IMR-90 (cell line): Measurements from ENCODE around the gene ERC2. TPM values are rescaled to one million over a fixed set of nuclear protein-coding genes. Genes with fewer than 3 reads are reported as not detected.
A peak's percentile ranks its signal among the peaks of the same experiment; 100 is the strongest.

Experiments used
- ATAC-seq: fragments of 200-7000 bp; cut with Tn5 transposase; 2 replicates; pipeline ENCODE4 v1.9.1; 2020; ENCODE audit warnings: low read depth, mild to moderate bottlenecking, moderate library complexity
- BruUV-seq: library from RNA; stranded (reverse); fragments of 400-500 nt; replicated peaks from 2 replicates; lab custom pipeline; 2021; lab: Mats Ljungman, UMichigan
- CTCF ChIA-PET: fragments of 300-600 bp; formaldehyde crosslinking; extraction: SDS; loops from one replicate; lab custom pipeline; 2021; ENCODE audit warnings: antibody characterized with exemption; lab: Yijun Ruan, JAX
- POLR2A ChIA-PET: fragments of 300-600 bp; sonication (Branson Sonifier 250); formaldehyde crosslinking; loops from one replicate; lab custom pipeline; 2022; ENCODE audit warnings: antibody characterized with exemption; ENCODE audit not compliant: unreplicated experiment; lab: Charles Lee
- DNase-seq: peaks from one replicate; pipeline ENCODE4 v3.0.0; 2013
- H2AFZ ChIP-seq: replicated peaks from 2 replicates; pipeline ENCODE3; 2013; ENCODE audit warnings: low read length, mild to moderate bottlenecking; ENCODE audit not compliant: poor library complexity
- H2AK5ac ChIP-seq: 2 replicates; pipeline ENCODE4 v1.6.1; 2013; ENCODE audit warnings: low read depth, low read length, inconsistent platforms
- H2AK9ac ChIP-seq: replicated peaks from 2 replicates; pipeline ENCODE3; 2013; ENCODE audit warnings: mild to moderate bottlenecking, low read depth, low read length, moderate library complexity; ENCODE audit not compliant: poor library complexity
- H2BK120ac ChIP-seq: 2 replicates; pipeline ENCODE4 v1.6.1; 2013; ENCODE audit warnings: low read depth, low read length, inconsistent platforms
- H2BK15ac ChIP-seq: 3 replicates; pipeline ENCODE4 v1.6.1; 2013; ENCODE audit warnings: low read depth, low read length, inconsistent platforms
- H2BK20ac ChIP-seq: 2 replicates; pipeline ENCODE4 v1.6.1; 2013; ENCODE audit warnings: low read depth, mild to moderate bottlenecking, inconsistent platforms, low read length, moderate library complexity
- H2BK5ac ChIP-seq: 2 replicates; pipeline ENCODE4 v1.6.1; 2013; ENCODE audit warnings: mild to moderate bottlenecking, low read depth, low read length, inconsistent platforms; ENCODE audit not compliant: poor library complexity, severe bottlenecking
- H3K14ac ChIP-seq: replicated peaks from 2 replicates; pipeline ENCODE4 v1.6.1; 2013; ENCODE audit warnings: low read depth, low read length, inconsistent platforms
- H3K18ac ChIP-seq: 2 replicates; pipeline ENCODE4 v1.6.1; 2013; ENCODE audit warnings: low read depth, low read length, control low read depth
- H3K23ac ChIP-seq: 2 replicates; pipeline ENCODE4 v1.6.1; 2013; ENCODE audit warnings: low read depth, low read length, inconsistent platforms
- H3K27ac ChIP-seq: 2 replicates; pipeline ENCODE4 v1.5.1; 2013; ENCODE audit warnings: mild to moderate bottlenecking, control low read depth, low read length; ENCODE audit not compliant: insufficient read depth
- H3K27me3 ChIP-seq: 2 replicates; pipeline ENCODE4 v1.6.1; 2013; ENCODE audit warnings: low read length; ENCODE audit not compliant: control insufficient read depth, insufficient read depth
- H3K36me3 ChIP-seq: 2 replicates; pipeline ENCODE4 v1.6.1; 2013; ENCODE audit warnings: low read length, mixed read lengths; ENCODE audit not compliant: control insufficient read depth, insufficient read depth
- H3K4ac ChIP-seq: 2 replicates; pipeline ENCODE4 v1.6.1; 2013; ENCODE audit warnings: low read depth, low read length, inconsistent platforms
- H3K4me1 ChIP-seq: 2 replicates; pipeline ENCODE4 v1.6.1; 2013; ENCODE audit warnings: low read length, mixed read lengths; ENCODE audit not compliant: control insufficient read depth, insufficient read depth
- H3K4me2 ChIP-seq: 2 replicates; pipeline ENCODE4 v1.6.1; 2013; ENCODE audit warnings: low read depth, mild to moderate bottlenecking, control low read depth, low read length, moderate library complexity
- H3K4me3 ChIP-seq: 2 replicates; pipeline ENCODE4 v1.5.1; 2013; ENCODE audit warnings: low read depth, mild to moderate bottlenecking, control low read depth, low read length, moderate library complexity; ENCODE audit not compliant: insufficient read depth
- H3K56ac ChIP-seq: 2 replicates; pipeline ENCODE4 v1.6.1; 2013; ENCODE audit warnings: low read length, inconsistent platforms; ENCODE audit not compliant: insufficient read depth; ENCODE audit errors: extremely low read depth
- H3K79me1 ChIP-seq, 2 experiments: 2 replicates each; pipeline ENCODE4 v1.6.1; 2013; ENCODE audit warnings: low read length in 2 of 2, inconsistent platforms in 1 of 2, low read depth in 1 of 2
- H3K9ac ChIP-seq: 2 replicates; pipeline ENCODE4 v1.6.1; 2013; ENCODE audit warnings: low read depth, low read length, control low read depth
- H3K9me1 ChIP-seq: 2 replicates; pipeline ENCODE4 v1.6.1; 2013; ENCODE audit warnings: low read length, inconsistent platforms; ENCODE audit not compliant: insufficient read depth
- H3K9me3 ChIP-seq: 2 replicates; pipeline ENCODE4 v1.6.1; 2013; ENCODE audit warnings: low read length; ENCODE audit not compliant: control insufficient read depth, insufficient read depth
- H4K20me1 ChIP-seq: 2 replicates; pipeline ENCODE4 v1.6.1; 2013; ENCODE audit warnings: low read length, inconsistent platforms; ENCODE audit not compliant: insufficient read depth
- H4K5ac ChIP-seq: 2 replicates; pipeline ENCODE4 v1.6.1; 2013; ENCODE audit warnings: mild to moderate bottlenecking, low read depth, low read length, control low read depth
- H4K8ac ChIP-seq, 2 experiments: 2 replicates each; pipeline ENCODE4 v1.6.1; 2013; ENCODE audit warnings: low read depth in 2 of 2, low read length in 2 of 2, control low read depth in 1 of 2, inconsistent platforms in 1 of 2
- H4K91ac ChIP-seq: 2 replicates; pipeline ENCODE4 v1.6.1; 2013; ENCODE audit warnings: low read depth, low read length, inconsistent platforms; ENCODE audit not compliant: insufficient read depth
- CEBPB ChIP-seq: IDR thresholded peaks from 2 replicates; pipeline ENCODE4 v1.6.1; 2012; ENCODE audit warnings: low read depth, low read length, improper control_type of control experiment
- NFE2L2 ChIP-seq: fragments of 150-350 bp; IDR thresholded peaks from 2 replicates; pipeline ENCODE4 v1.6.1; 2016; ENCODE audit warnings: low read depth, mild to moderate bottlenecking, low read length
- SMC3 ChIP-seq: fragments of 150-350 bp; IDR thresholded peaks from 2 replicates; pipeline ENCODE4 v1.6.1; 2016; ENCODE audit warnings: low read depth, mild to moderate bottlenecking, antibody characterized with exemption, low read length, moderate library complexity
- WGBS, 2 experiments: methylation state at CpG; one replicate each; pipeline versions ENCODE4 v1.1.5 to v1.1.7; 2013; ENCODE audit warnings: missing lambda C conversion rate in 2 of 2; ENCODE audit not compliant: insufficient read length in 1 of 2; ENCODE audit errors: extremely low coverage in 2 of 2; 5-methylcytosine and 5-hydroxymethylcytosine counted together
- dilution Hi-C: fragments of 300-500 bp; cut with HindIII; formaldehyde crosslinking; loops from one replicate; pipeline ENCODE4 v1.14.3; 2018; ENCODE audit warnings: low sequenced_read_pairs; ENCODE audit not compliant: unreplicated experiment
- in situ Hi-C: fragments of 300-500 bp; cut with MboI; formaldehyde crosslinking; loops from 3 replicates; pipeline ENCODE4 v1.14.3; 2019; ENCODE audit warnings: low sequenced_read_pairs, inconsistent platforms, mixed read lengths
- intact Hi-C: fragments of 100-400 bp; cut with micrococcal nuclease; formaldehyde crosslinking; loops from 2 replicates; pipeline ENCODE4 v1.10.0; 2022
- polyA plus RNA-seq, 3 experiments: library from polyadenylated mRNA; depleted of rRNA; stranded (reverse); fragments of >200 nt; gene quantifications; 2 replicates each; pipeline ENCODE4 v1.2.3, GENCODE V29; 2012; ENCODE audit warnings: low replicate concordance in 1 of 3
- total RNA-seq: library from RNA; depleted of rRNA; stranded (reverse); fragments of >200 nt; gene quantifications from 2 replicates; pipeline ENCODE4 v1.2.3, GENCODE V29; 2012

Gene ERC2
- total and polyA plus RNA-seq, 2 of the 4 experiments (the other 2 are of a cell fraction): 0.17 to 0.18 TPM

DNA sequence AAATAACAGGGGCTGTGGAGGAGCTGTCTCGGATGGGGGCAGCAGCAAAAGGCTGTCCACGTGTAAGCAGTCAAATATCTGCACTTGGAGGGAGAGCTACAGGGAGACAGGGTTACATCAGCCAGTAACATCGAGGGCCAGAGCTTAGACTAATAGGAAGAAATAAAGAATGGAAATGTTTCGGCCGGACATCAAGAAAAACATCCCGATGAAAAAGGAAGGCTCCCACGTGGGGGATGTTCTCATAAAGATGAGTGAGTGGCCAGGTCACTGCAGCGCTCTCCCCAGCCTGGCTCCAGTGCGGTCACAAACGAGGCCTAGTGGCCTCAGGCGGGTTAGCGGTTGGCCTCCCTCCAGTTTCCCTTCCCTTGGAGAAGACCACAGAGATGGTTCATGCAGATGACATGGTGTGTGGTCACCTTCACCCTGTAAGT lies 925.1 kb downstream of the ERC2 start:
- no peak for TF ChIP-seq SMC3
- no peak for TF ChIP-seq NFE2L2
- TF ChIP-seq CEBPB: no peak
- Histone ChIP-seq H3K4me3 (no peak overlapping the region), H3K27me3 (peaks cover 24% of the 10 kb centered on the region), H3K9me1 (no peaks in the 10 kb centered on the region), H2BK20ac (no peak overlapping the region), H3K23ac (no peak overlapping the region), H3K27ac (no peak overlapping the region), H3K9me3 (no peaks in the 10 kb centered on the region), H2BK120ac (no peak overlapping the region), H3K4me1 (no peaks in the 10 kb centered on the region), H2AFZ (peak overlapping the region; percentile 24), H4K5ac (no peak overlapping the region), H3K9ac (no peak overlapping the region), H3K4ac (no peak overlapping the region), H3K18ac (no peak overlapping the region), H2AK5ac (0 out of 2 replicates have a peak overlapping the region, but pooled peaks have one; percentile 44), H2BK5ac (no peak overlapping the region), H2BK15ac (no peak overlapping the region), H2AK9ac (no peak overlapping the region), H4K91ac (no peak overlapping the region), H3K56ac (no peak overlapping the region), H4K8ac (no peak overlapping the region), H3K4me2 (no peak overlapping the region), H3K14ac (no peak overlapping the region), H3K36me3 (no peaks in the 10 kb centered on the region), H3K79me1 (no peaks in the 10 kb centered on the region), H4K20me1 (no peaks in the 10 kb centered on the region)
- DNase-seq: no peak
- ATAC-seq: no peak
- dilution Hi-C loops: no loop called here
- CTCF ChIA-PET: no interaction called here
- in situ Hi-C loops: no loop called here
- WGBS, 2 experiments: no CpG with 5 or more reads among the region's 12 CpGs
- POLR2A ChIA-PET: no interaction called here
- intact Hi-C loops: no loop called here
- no TSS peak for BruUV-seq
